Measurements from ENCODE around the gene VMAC. TPM values are rescaled to one million over a fixed set of nuclear protein-coding genes. Genes with fewer than 3 reads are reported as not detected.
"Not testable (repeated sequence)": the region's sequence is repeated elsewhere in the genome, so short reads cannot be mapped to it uniquely, and the experiment has no call there.

VMAC gene
- total and polyA plus RNA-seq, 10 donors, result 2.1 to 15.9 (median 11.5) TPM

DNA sequence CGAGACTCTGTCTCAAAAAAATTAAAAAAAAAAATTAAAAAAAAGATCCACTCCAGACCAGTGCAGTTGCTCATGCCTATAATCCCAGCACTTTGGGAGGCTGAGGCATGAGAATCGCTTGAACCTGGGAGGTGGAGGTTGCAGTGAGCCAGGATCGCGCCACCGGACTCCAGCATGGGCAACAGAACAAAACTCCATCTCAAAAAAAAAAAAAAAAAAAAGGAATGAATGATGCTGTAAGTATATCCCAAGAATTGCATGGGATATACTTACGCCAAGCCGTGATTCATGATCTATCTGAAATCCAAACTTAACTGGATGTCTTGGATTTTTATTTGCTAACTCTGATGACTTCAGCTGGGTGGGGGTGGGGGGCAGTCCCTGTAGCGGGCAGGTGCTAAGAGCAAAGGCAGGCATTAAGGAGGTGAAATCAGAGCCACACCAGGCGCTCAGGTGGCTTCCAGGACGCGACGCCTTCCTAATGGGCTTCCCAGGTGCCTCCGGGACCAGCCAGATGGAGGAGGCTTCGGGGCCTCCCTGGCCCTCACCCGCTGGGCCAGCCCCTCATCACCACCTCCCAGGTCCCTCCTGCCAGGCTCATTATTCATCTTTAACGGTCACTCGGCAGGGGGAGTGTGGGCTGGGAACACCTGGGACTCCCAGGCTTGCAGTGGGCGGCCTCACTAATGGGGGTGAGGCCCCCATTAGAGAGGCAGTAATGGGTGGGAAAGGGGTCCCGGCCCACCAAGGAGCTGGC, 23.0 kb upstream of the VMAC start:
- intact Hi-C loops (cut with DNase I; ENCODE audit: low total_unique reads), result no loop called here
- TF ChIP-seq POLR2AphosphoS5 (IDR thresholded peaks at IDR 0.05), result no peak
- TF ChIP-seq POLR2A (IDR thresholded peaks at IDR 0.05), result no peak
- Histone ChIP-seq H3K27ac (no peak overlapping the region), H3K27me3 (replicated peaks in 1 of 7) (peaks cover 0 to 66% (median 13%) of the 10 kb centered on the region in 7 donors), H3K9me3 (no peaks in the 10 kb centered on the region), H3K36me3 (no peaks in the 10 kb centered on the region), H3K4me1 (peaks cover 0 to 4% (median 0%) of the 10 kb centered on the region in 6 donors), H3K4me3 (no peak overlapping the region)
- DNase-seq, result no peak
- 59 to 73% (median 67%) methylated on average over 17 to 19 of the region's 19 CpGs for WGBS, 5 donors

DNA sequence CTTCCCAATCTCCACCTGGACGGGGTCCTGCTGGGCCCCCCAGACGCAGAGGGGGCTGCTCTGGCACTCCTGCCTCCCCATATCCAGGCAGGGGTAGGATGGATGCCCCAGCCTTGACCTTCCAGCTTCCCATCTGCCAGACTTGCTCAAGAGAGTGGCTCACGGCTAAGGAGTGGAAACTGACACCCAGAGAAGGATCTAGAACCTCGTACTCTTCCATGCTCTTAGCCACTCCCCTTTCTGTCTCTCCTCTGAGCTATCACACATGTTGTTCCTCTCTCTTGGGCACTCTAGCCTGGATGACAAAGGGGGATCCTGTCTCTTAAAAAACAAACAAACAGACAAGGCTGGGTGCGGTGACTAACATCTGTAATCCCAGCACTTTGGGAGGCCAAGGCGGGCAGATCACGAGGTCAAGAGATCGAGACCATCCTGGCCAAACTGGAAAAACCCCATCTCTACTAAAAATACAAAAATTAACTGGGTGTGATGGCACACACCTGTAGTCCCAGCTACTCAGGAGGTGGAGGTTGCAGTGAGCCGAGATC, 22.2 kb upstream of the VMAC start:
- no peaks in the 10 kb centered on the region for H3K9me3 ChIP-seq
- no peak overlapping the region for H3K27ac ChIP-seq
- TF ChIP-seq, protein P1, sequence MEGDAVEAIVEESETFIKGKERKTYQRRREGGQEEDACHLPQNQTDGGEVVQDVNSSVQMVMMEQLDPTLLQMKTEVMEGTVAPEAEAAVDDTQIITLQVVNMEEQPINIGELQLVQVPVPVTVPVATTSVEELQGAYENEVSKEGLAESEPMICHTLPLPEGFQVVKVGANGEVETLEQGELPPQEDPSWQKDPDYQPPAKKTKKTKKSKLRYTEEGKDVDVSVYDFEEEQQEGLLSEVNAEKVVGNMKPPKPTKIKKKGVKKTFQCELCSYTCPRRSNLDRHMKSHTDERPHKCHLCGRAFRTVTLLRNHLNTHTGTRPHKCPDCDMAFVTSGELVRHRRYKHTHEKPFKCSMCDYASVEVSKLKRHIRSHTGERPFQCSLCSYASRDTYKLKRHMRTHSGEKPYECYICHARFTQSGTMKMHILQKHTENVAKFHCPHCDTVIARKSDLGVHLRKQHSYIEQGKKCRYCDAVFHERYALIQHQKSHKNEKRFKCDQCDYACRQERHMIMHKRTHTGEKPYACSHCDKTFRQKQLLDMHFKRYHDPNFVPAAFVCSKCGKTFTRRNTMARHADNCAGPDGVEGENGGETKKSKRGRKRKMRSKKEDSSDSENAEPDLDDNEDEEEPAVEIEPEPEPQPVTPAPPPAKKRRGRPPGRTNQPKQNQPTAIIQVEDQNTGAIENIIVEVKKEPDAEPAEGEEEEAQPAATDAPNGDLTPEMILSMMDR (IDR thresholded peaks at IDR 0.05 in 8 of 11, conservative IDR thresholded peaks at IDR 0.05 in 3 of 11), result no peak
- no peak for TF ChIP-seq POLR2AphosphoS5 (IDR thresholded peaks at IDR 0.05)
- no peak for TF ChIP-seq POLR2A (IDR thresholded peaks at IDR 0.05)
- H3K36me3 ChIP-seq, result no peaks in the 10 kb centered on the region
- intact Hi-C loops (cut with DNase I; ENCODE audit: low total_unique reads), result no loop called here
- no peak overlapping the region for H3K4me3 ChIP-seq
- peaks cover 0 to 4% (median 0%) of the 10 kb centered on the region in 6 donors for H3K4me1 ChIP-seq
- DNase-seq, result no peak
- WGBS, 5 donors, result 64 to 75% (median 67%) methylated on average over 7 to 9 of the region's 9 CpGs
- H3K27me3 ChIP-seq (replicated peaks in 1 of 7), result peaks cover 0 to 62% (median 13%) of the 10 kb centered on the region in 7 donors

DNA sequence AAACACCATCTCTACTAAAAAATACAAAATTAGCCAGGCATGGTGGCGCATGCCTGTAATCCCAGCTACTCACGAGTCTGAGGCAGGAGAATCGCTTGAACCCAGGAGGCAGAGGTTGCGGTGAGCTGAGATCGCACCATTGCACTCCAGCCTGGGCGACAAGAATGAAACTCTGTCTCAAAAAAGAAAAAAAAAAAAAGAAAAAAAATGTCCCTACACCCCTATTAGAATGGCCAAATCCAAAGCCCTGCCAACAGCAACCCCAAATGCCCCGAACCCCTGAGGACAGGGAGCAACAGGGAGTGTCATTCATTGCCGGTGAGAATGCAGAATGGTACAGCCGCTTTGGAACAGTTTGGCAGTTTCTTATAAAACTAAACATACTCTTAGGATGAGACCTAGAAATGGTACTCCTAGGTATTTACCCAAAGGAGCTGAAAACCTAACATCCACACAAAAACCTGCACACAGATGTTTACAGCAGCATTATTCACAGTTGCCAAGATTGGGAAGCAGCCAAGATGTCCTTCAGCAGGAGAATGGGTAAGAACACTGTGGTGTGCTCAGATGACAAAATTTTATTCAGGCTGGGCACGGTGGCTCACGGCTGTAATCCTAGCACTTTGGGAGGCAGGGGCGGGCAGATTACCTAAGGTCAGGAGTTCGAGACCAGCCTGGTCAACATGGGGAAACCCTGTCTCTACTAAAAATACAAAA, 21.4 kb upstream of the VMAC start:
- H3K27ac ChIP-seq; intact Hi-C loops (cut with DNase I; ENCODE audit: low total_unique reads); H3K4me1 ChIP-seq; H3K36me3 ChIP-seq; H3K4me3 ChIP-seq; DNase-seq; H3K9me3 ChIP-seq: not testable (repeated sequence)
- 77 to 87% (median 85%) methylated on average over 10 to 13 of the region's 13 CpGs for WGBS, 5 donors
- peaks cover 0 to 54% (median 13%) of the 10 kb centered on the region in 7 donors for H3K27me3 ChIP-seq (replicated peaks in 1 of 7)

DNA sequence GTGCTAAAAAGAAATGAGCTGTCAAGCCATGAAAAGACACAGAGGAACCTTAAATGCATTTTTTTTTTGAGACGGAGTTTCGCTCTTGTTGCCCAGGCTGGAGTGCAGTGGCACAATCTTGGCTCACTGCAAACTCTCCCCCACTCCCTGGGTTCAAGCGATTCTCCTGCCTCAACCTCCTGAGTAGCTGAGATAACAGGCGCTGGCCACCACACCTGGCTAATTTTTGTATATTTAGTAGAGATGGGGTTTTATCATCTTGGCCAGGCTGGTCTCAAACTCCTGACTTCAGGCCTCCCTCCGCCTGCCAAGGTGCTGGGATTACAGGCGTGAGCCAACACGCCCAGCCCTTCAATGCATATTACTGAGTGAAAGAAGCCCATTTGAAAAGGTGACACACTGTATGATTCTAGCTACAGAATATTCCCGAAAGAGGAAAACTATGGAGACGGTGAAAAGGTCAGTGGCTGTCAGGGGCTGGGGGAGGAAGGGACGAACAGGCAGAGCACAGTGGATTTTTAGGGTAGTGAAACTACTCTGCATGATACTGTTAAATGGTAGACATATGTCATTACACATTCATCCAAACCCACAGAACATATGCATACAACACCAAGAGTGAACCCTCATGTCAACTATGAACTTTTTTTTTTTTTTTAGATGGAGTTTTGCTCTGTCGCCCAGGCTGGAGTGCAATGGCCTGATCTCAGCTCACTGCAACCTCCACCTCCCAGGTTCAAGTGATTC, 20.4 kb upstream of the VMAC start:
- H3K27me3 ChIP-seq (replicated peaks in 1 of 7), result peaks cover 0 to 52% (median 14%) of the 10 kb centered on the region in 7 donors
- H3K36me3 ChIP-seq; H3K27ac ChIP-seq; H3K4me1 ChIP-seq; H3K4me3 ChIP-seq; intact Hi-C loops (cut with DNase I; ENCODE audit: low total_unique reads); DNase-seq; H3K9me3 ChIP-seq: not testable (repeated sequence)
- 75 to 84% (median 79%) methylated on average over 11 of the region's 11 CpGs for WGBS, 5 donors

DNA sequence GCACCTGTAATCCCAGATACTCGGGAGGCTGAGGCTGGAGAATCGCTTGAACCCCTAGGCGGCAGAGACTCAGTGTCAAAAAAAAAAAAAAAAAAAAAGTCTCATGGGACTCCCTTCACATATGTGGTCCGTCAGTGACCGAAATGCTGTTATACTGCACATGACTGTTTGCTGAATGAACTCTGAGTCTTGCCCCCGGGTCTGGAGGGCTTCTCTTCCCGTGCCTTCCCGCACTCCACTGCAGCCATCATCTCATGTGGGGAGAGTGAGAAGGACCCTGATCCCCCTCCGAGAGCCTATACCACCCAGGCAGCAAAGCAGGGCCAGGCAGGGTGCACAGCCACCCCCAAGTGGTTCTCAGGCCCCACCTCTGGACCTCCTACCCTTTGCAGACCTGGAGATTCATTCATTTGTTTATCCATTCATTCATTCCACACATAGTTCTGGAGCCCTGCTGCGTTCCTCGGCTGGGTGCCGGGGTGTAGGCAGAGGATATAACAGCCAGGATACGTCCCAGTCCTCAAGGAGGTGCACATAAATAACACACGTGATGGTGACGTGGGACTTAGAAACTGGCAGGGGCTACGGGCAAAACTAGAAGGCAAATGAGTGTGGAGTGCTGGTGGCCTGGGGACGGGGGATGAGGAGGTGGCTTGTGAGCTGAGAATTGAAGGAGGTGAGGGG, 15.2 kb upstream of the VMAC start:
- DNase-seq, result no peak
- intact Hi-C loops (cut with DNase I; ENCODE audit: low total_unique reads), result no loop called here

More for the DNA sequence above, 15.2 kb upstream of the VMAC start:
- H3K27ac ChIP-seq, result no peak overlapping the region
- H3K4me3 ChIP-seq, result no peak overlapping the region
- no peaks in the 10 kb centered on the region for H3K9me3 ChIP-seq
- H3K4me1 ChIP-seq, result peaks cover 0 to 29% (median 18%) of the 10 kb centered on the region in 6 donors
- H3K27me3 ChIP-seq (replicated peaks in 1 of 7), result peaks cover 0 to 54% (median 17%) of the 10 kb centered on the region in 7 donors
- 60 to 64% (median 63%) methylated on average over 17 of the region's 17 CpGs for WGBS, 5 donors
- TF ChIP-seq POLR2A (IDR thresholded peaks at IDR 0.05) (no peak), POLR2AphosphoS5 (IDR thresholded peaks at IDR 0.05) (no peak)
- TF ChIP-seq, protein P1 (IDR thresholded peaks at IDR 0.05 in 8 of 11, conservative IDR thresholded peaks at IDR 0.05 in 3 of 11), result no peak
- H3K36me3 ChIP-seq, result peaks cover 0 to 7% (median 3%) of the 10 kb centered on the region in 6 donors

Measured in spleen (tissue), 11 donors.